HL-60 (cell line): Measurements from ENCODE around the gene KARS1.

Experiments
- CTCF ChIP-seq: IDR thresholded peaks from one replicate; pipeline ENCODE4 v1.5.1; 2011; ENCODE audit warnings: low read length, control low read depth, inconsistent platforms; ENCODE audit not compliant: insufficient read depth
- REST ChIP-seq: IDR thresholded peaks from 2 replicates; pipeline ENCODE4 v1.6.1; 2012; ENCODE audit warnings: low read depth; ENCODE audit not compliant: insufficient replicate concordance

- no peak for TF ChIP-seq CTCF
- TF ChIP-seq REST = no peak
These were observed 53.3 kb downstream of the KARS1 start for GRCh38 chr16:75593825-75594820.
